Thoracic aorta (tissue), 2 donors: ENCODE data around the gene SLC6A3. TPM values are rescaled to one million over a fixed set of nuclear protein-coding genes. Genes with fewer than 3 reads are reported as not detected.

Experiments used
- ATAC-seq: fragments of 150-250 bp; one replicate; pipeline ENCODE4 v1.8.0; 2017; ENCODE audit warnings: low read depth; ENCODE audit not compliant: insufficient number of reproducible peaks, low FRiP score
- DNase-seq: peaks from one replicate; pipeline ENCODE4 v3.0.0-alpha.2; 2020; ENCODE audit warnings: low spot score
- H3K27ac ChIP-seq, 2 donors: fragments of 200-600 bp; sonication (generic); 1 replicate in 1 of 2; 2 replicates in 1 of 2; pipeline ENCODE4 v1.5.1; 2016; ENCODE audit warnings: mild to moderate bottlenecking in 2 of 2, moderate library complexity in 2 of 2
- H3K27me3 ChIP-seq: fragments of 200-600 bp; sonication (generic); replicated peaks from 2 replicates; pipeline ENCODE4 v1.6.0; 2016; ENCODE audit warnings: mild to moderate bottlenecking; ENCODE audit not compliant: insufficient read depth
- H3K36me3 ChIP-seq: fragments of 200-600 bp; sonication (generic); one replicate; pipeline ENCODE4 v1.5.1; 2016
- H3K4me1 ChIP-seq, 2 donors: fragments of 200-600 bp; sonication (generic); 1 replicate in 1 of 2; 2 replicates in 1 of 2; pipeline versions ENCODE4 v1.5.1 to v1.6.0; 2016; ENCODE audit warnings: low read depth in 2 of 2, mild to moderate bottlenecking in 1 of 2; ENCODE audit not compliant: control insufficient read depth in 1 of 2
- H3K4me3 ChIP-seq: fragments of 200-600 bp; sonication (generic); 2 replicates; pipeline ENCODE4 v1.5.1; 2016; ENCODE audit warnings: mild to moderate bottlenecking
- H3K9me3 ChIP-seq: fragments of 200-600 bp; sonication (generic); 2 replicates; pipeline ENCODE4 v1.5.1; 2016
- total RNA-seq, 2 donors: library from RNA; depleted of rRNA; stranded (reverse); fragments of >200 nt; gene quantifications; one replicate each; pipeline versions ENCODE4 v1.1.0 to v1.2.3, GENCODE V29; 2016
- TF ChIP-seq, protein P1 (sequence below): fragments of 200-600 bp; sonication (generic); IDR thresholded peaks from one replicate; pipeline ENCODE4 v1.5.1; 2019; ENCODE audit warnings: antibody characterized with exemption

SLC6A3 gene
- total RNA-seq, 2 donors from 2014 or later: 0.14 TPM; not detected in 1

DNA sequence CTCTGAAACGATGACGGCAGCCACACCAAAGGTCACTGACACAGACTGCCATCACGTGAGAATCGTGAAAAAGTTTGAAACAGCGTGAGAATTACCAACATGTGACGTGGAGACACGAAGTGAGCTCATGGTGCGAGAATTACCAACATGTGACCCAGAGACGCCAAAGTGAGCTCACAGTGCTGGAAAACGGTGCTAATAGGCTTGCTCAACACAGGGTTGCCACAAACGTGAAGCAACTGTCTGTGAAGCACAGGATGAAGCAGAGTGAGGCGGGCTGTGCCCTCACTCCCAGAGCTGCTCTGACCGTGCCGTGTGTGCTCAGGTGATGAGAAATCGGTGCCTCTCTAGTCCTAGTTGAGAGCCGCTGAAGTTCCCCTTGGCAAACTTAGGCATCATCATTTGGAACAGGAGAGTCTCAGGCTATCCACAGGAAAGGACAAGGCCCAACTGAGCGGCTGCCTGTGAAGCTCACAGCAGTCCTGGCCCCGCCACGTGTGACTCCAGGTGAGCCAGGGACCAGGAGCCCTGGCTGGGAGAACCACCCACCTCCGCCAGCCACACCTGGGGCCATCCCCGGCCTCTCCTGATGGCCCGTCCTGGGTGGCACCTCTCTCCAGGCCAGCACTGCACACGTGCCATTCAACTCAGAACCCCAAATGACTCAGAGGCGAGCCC, 29.8 kb upstream of the SLC6A3 start:
- peaks cover 36% of the 10 kb centered on the region for H3K36me3 ChIP-seq
- no peak overlapping the region for H3K27ac ChIP-seq
- TF ChIP-seq, protein P1, sequence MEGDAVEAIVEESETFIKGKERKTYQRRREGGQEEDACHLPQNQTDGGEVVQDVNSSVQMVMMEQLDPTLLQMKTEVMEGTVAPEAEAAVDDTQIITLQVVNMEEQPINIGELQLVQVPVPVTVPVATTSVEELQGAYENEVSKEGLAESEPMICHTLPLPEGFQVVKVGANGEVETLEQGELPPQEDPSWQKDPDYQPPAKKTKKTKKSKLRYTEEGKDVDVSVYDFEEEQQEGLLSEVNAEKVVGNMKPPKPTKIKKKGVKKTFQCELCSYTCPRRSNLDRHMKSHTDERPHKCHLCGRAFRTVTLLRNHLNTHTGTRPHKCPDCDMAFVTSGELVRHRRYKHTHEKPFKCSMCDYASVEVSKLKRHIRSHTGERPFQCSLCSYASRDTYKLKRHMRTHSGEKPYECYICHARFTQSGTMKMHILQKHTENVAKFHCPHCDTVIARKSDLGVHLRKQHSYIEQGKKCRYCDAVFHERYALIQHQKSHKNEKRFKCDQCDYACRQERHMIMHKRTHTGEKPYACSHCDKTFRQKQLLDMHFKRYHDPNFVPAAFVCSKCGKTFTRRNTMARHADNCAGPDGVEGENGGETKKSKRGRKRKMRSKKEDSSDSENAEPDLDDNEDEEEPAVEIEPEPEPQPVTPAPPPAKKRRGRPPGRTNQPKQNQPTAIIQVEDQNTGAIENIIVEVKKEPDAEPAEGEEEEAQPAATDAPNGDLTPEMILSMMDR: no peak
- DNase-seq (no peak), ATAC-seq (no peak)
- H3K4me3 ChIP-seq: no peak overlapping the region
- no peaks in the 10 kb centered on the region for H3K27me3 ChIP-seq
- no peaks in the 10 kb centered on the region for H3K4me1 ChIP-seq
- no peaks in the 10 kb centered on the region for H3K9me3 ChIP-seq

- Histone ChIP-seq H3K36me3 (peaks cover 36% of the 10 kb centered on the region), H3K9me3 (no peaks in the 10 kb centered on the region), H3K27me3 (no peaks in the 10 kb centered on the region), H3K27ac (no peak overlapping the region), H3K4me1 (no peaks in the 10 kb centered on the region), H3K4me3 (no peak overlapping the region)
- TF ChIP-seq, protein P1: no peak
- DNase-seq: no peak
- no peak for ATAC-seq
Measured at GRCh38 chr5:1474183-1474839, 29.1 kb upstream of the SLC6A3 start.

GRCh38 chr5:1473746-1474145, 28.5 kb upstream of the SLC6A3 start:
- Histone ChIP-seq H3K4me1 (no peaks in the 10 kb centered on the region), H3K36me3 (peaks cover 38% of the 10 kb centered on the region), H3K4me3 (no peak overlapping the region), H3K9me3 (no peaks in the 10 kb centered on the region), H3K27ac (no peak overlapping the region), H3K27me3 (no peaks in the 10 kb centered on the region)
- ATAC-seq (no peak), DNase-seq (no peak)
- TF ChIP-seq, protein P1: no peak

GRCh38 chr5:1472964-1473628, 27.9 kb upstream of the SLC6A3 start:
- Histone ChIP-seq H3K4me1 (no peaks in the 10 kb centered on the region), H3K27ac (no peak overlapping the region), H3K9me3 (no peaks in the 10 kb centered on the region), H3K36me3 (peaks cover 35% of the 10 kb centered on the region), H3K27me3 (no peaks in the 10 kb centered on the region), H3K4me3 (no peak overlapping the region)
- ATAC-seq (no peak), DNase-seq (no peak)
- TF ChIP-seq, protein P1: no peak
